ENCODE measurements around the gene ABCC8.
A peak's percentile ranks its signal among the peaks of the same experiment; 100 is the strongest.

The ABCC8 gene

DNA sequence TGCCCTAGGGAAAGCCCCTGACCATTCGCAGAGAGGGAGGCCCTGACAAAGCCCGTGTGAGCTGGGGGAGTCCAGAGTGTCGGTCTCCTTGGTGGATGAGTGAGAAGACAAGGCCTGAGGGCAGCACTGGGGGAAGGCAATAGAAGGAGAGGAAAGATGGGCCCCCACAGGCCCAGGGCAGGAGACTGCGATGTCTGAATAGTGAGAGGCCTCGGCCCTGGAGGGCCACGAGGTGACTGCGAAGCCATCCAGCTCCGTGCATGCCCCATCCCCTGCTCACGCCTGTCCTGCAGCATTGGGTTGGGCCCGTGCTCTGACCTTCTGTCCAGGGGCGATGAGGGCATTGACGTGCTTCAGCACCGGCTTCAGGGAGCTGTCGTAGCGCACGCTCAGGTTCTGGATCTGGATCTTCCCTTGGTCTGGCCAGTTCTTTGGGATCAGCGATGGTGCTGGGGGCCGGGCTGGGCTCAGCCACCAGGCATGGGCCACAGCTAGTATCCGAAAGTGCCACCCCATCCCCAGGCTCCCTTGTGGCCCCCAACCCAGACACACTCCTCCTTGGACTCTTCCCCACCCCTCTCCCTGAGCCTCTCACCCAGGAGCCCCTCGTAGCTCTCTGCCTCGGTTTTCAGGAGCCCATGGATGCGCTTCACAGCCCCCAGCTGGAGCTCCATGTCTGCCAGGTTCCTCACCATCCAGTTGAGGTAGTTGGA lies 79.9 kb downstream of the ABCC8 start:
- H3K9me3 Mint-ChIP-seq = no peaks in the 10 kb centered on the region
- no peak overlapping the region for H3K27ac Mint-ChIP-seq
- H3K4me1 Mint-ChIP-seq (ENCODE audit: low read depth in 2 of 2) = no peaks in the 10 kb centered on the region
- no peak overlapping the region for H3K4me3 Mint-ChIP-seq
- ATAC-seq (replicated peaks) (no peak), DNase-seq (no peak)
- no peaks in the 10 kb centered on the region for H3K36me3 Mint-ChIP-seq (ENCODE audit: insufficient read depth)
- H3K27me3 Mint-ChIP-seq = peaks cover 0 to 25% of the 10 kb centered on the region in 2 donors

GRCh38 chr11:17395978-17396377 lies 80.7 kb downstream of the ABCC8 start:
- H3K27me3 Mint-ChIP-seq = peaks cover 0 to 25% of the 10 kb centered on the region in 2 donors
- H3K4me3 Mint-ChIP-seq = no peak overlapping the region
- H3K36me3 Mint-ChIP-seq (ENCODE audit: insufficient read depth) = no peaks in the 10 kb centered on the region
- ATAC-seq (replicated peaks) (no peak), DNase-seq (no peak)
- H3K27ac Mint-ChIP-seq = no peak overlapping the region
- no peaks in the 10 kb centered on the region for H3K9me3 Mint-ChIP-seq
- H3K4me1 Mint-ChIP-seq (ENCODE audit: low read depth in 2 of 2) = no peaks in the 10 kb centered on the region

GRCh38 chr11:17395554-17395961 lies 81.1 kb downstream of the ABCC8 start:
- peaks cover 0 to 25% of the 10 kb centered on the region in 2 donors for H3K27me3 Mint-ChIP-seq
- DNase-seq (no peak), ATAC-seq (replicated peaks) (no peak)
- no peak overlapping the region for H3K27ac Mint-ChIP-seq
- no peaks in the 10 kb centered on the region for H3K4me1 Mint-ChIP-seq (ENCODE audit: low read depth in 2 of 2)
- no peaks in the 10 kb centered on the region for H3K9me3 Mint-ChIP-seq
- no peak overlapping the region for H3K4me3 Mint-ChIP-seq
- no peaks in the 10 kb centered on the region for H3K36me3 Mint-ChIP-seq (ENCODE audit: insufficient read depth)

DNA sequence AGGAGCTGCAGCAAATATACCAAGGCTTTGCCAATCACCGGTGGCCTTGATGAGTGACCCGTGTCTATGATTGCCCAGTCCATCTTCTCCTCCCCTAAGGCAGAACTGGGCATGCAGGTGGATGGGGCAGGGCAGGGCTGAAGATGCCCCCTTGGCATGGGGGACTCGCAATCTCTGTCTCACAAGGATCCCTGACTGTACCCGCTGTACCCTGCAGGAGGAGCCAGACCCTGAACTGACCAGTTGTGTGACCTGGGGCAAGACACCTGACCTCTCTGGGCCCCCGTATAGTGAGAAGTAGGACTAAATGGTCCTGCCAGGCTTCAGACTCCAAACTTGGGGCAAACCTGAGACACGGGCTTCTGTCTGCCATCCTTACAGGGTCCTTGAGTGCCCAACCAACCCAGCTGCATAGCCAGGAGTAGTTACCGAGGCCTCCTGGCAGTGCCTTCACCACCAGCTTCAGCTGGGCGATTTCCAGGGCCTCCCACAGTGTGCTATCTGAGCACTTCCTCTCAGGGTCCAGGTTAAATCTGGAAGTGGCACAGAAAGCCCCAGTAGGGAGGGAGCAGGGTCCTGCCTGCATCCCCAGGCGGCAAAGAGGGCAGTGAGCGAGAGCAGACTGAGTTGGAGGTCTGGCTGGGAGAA lies 81.8 kb downstream of the ABCC8 start:
- ATAC-seq (replicated peaks) (no peak), DNase-seq (no peak)
- H3K9me3 Mint-ChIP-seq = no peaks in the 10 kb centered on the region
- H3K27me3 Mint-ChIP-seq = peaks cover 0 to 20% of the 10 kb centered on the region in 2 donors
- H3K27ac Mint-ChIP-seq = no peak overlapping the region
- H3K4me3 Mint-ChIP-seq = no peak overlapping the region
- no peaks in the 10 kb centered on the region for H3K36me3 Mint-ChIP-seq (ENCODE audit: insufficient read depth)
- peaks cover 3 to 4% of the 10 kb centered on the region in 2 donors for H3K4me1 Mint-ChIP-seq (ENCODE audit: low read depth in 2 of 2)

- Mint-ChIP-seq H3K4me1 (ENCODE audit: low read depth in 2 of 2) (peaks cover 4 to 6% of the 10 kb centered on the region in 2 donors), H3K9me3 (no peaks in the 10 kb centered on the region)
Observed at GRCh38 chr11:17393472-17393871, 83.2 kb downstream of the ABCC8 start.

GRCh38 chr11:17392872-17393271 lies 83.8 kb downstream of the ABCC8 start:
- H3K27ac Mint-ChIP-seq = no peak overlapping the region
- H3K27me3 Mint-ChIP-seq = peaks cover 0 to 2% of the 10 kb centered on the region in 2 donors
- H3K36me3 Mint-ChIP-seq (ENCODE audit: insufficient read depth) = no peaks in the 10 kb centered on the region
- DNase-seq = no peak
- H3K9me3 Mint-ChIP-seq = no peaks in the 10 kb centered on the region
- peaks cover 4 to 6% of the 10 kb centered on the region in 2 donors for H3K4me1 Mint-ChIP-seq (ENCODE audit: low read depth in 2 of 2)
- H3K4me3 Mint-ChIP-seq = no peak overlapping the region
- ATAC-seq (replicated peaks) = no peak

More at GRCh38 chr11:17393472-17393871, 83.2 kb downstream of the ABCC8 start:
- H3K36me3 Mint-ChIP-seq (ENCODE audit: insufficient read depth) = no peaks in the 10 kb centered on the region
- no peak overlapping the region for H3K27ac Mint-ChIP-seq
- no peak overlapping the region for H3K4me3 Mint-ChIP-seq
- DNase-seq (no peak), ATAC-seq (replicated peaks) (no peak)
- peaks cover 0 to 8% of the 10 kb centered on the region in 2 donors for H3K27me3 Mint-ChIP-seq

- Mint-ChIP-seq H3K4me3 (no peak overlapping the region), H3K36me3 (ENCODE audit: insufficient read depth) (no peaks in the 10 kb centered on the region), H3K9me3 (no peaks in the 10 kb centered on the region), H3K27me3 (no peaks in the 10 kb centered on the region), H3K4me1 (ENCODE audit: low read depth in 2 of 2) (peaks cover 4 to 6% of the 10 kb centered on the region in 2 donors), H3K27ac (no peak overlapping the region)
- ATAC-seq (replicated peaks) (no peak), DNase-seq (no peak)
Observed at GRCh38 chr11:17391493-17392355, 84.9 kb downstream of the ABCC8 start.

DNA sequence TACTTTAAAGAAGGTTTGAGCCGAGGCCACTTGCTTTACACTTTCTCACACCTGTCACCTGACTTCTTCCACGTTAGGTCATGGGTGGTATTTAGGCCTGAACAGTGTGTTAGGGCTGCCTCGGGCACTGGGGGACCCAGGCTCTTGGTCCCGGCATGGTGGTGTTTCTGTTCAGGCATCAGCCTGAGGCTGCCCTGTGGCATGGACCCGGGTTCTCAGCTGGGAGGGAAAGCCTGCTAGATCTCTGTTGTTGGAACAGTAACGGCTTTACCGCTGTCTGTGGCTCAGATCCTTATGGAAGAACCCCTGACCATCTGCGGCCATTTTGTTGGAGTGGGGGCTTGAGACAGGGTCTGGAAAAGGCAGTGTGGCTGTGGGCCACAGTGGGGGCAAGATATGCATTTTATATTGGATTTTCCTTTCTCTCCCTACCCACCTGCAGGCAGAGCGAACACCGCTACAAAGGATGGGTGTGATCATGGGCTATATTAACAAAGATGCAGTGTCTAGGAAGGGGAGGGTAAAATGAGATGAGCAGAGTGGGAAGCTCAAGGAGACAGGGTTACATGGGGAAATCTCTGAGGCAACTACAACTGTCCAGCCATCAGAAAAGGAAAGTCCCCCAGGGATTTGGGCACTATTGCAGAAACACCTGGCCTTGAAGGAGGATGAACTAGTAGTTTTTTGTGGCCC lies 86.5 kb downstream of the ABCC8 start:
- Mint-ChIP-seq H3K9me3 (no peaks in the 10 kb centered on the region), H3K36me3 (ENCODE audit: insufficient read depth) (no peaks in the 10 kb centered on the region), H3K4me1 (ENCODE audit: low read depth in 2 of 2) (peaks cover 4 to 11% of the 10 kb centered on the region in 2 donors), H3K27ac (peak overlapping the region; percentile 65 to 90), H3K27me3 (no peaks in the 10 kb centered on the region), H3K4me3 (peak overlapping the region; percentile 91)
- DNase-seq = peak in 1 of 3 experiments; percentile 6
- no peak for ATAC-seq (replicated peaks)

GRCh38 chr11:17389211-17389956 lies 87.3 kb downstream of the ABCC8 start:
- peaks cover 4 to 11% of the 10 kb centered on the region in 2 donors for H3K4me1 Mint-ChIP-seq (ENCODE audit: low read depth in 2 of 2)
- no peaks in the 10 kb centered on the region for H3K36me3 Mint-ChIP-seq (ENCODE audit: insufficient read depth)
- H3K27me3 Mint-ChIP-seq = no peaks in the 10 kb centered on the region
- no peaks in the 10 kb centered on the region for H3K9me3 Mint-ChIP-seq
- H3K4me3 Mint-ChIP-seq = peak overlapping the region; percentile 91
- ATAC-seq (replicated peaks) = peak; percentile 85
- DNase-seq = peak; percentile 74 to 76 (median 74)
- H3K27ac Mint-ChIP-seq = peak overlapping the region; percentile 65 to 90

GRCh38 chr11:17388609-17389210 lies 87.9 kb downstream of the ABCC8 start, which contains the start of gene KCNJ11:
Gene KCNJ11 (minus strand): TSS chr11:17388659. CDS start chr11:17388091, 568 bp downstream.
- Mint-ChIP-seq H3K4me1 (ENCODE audit: low read depth in 2 of 2) (peaks cover 4 to 11% of the 10 kb centered on the region in 2 donors), H3K36me3 (ENCODE audit: insufficient read depth) (no peaks in the 10 kb centered on the region), H3K9me3 (no peaks in the 10 kb centered on the region), H3K4me3 (peak within 1 kb of the TSS; percentile 91), H3K27ac (peak within 1 kb of the TSS; percentile 65 to 90), H3K27me3 (no peaks in the 10 kb centered on the region)
- no peak for DNase-seq
- ATAC-seq (replicated peaks) = peak; percentile 62

- H3K4me3 Mint-ChIP-seq = peak overlapping the region; percentile 23 to 56
- no peak overlapping the region for H3K27ac Mint-ChIP-seq
- ATAC-seq (replicated peaks) (no peak), DNase-seq (no peak)
- no peaks in the 10 kb centered on the region for H3K9me3 Mint-ChIP-seq
- peaks cover 4 to 11% of the 10 kb centered on the region in 2 donors for H3K4me1 Mint-ChIP-seq (ENCODE audit: low read depth in 2 of 2)
- H3K27me3 Mint-ChIP-seq = no peaks in the 10 kb centered on the region
- H3K36me3 Mint-ChIP-seq (ENCODE audit: insufficient read depth) = no peaks in the 10 kb centered on the region
Observed at GRCh38 chr11:17387811-17388210, 88.8 kb downstream of the ABCC8 start.

GRCh38 chr11:17387254-17387653 lies 89.4 kb downstream of the ABCC8 start:
- peak overlapping the region in 1 of 2 donors; percentile 27 for H3K27ac Mint-ChIP-seq
- H3K4me1 Mint-ChIP-seq (ENCODE audit: low read depth in 2 of 2) = peaks cover 4 to 11% of the 10 kb centered on the region in 2 donors
- DNase-seq (no peak), ATAC-seq (replicated peaks) (no peak)
- H3K4me3 Mint-ChIP-seq = peak overlapping the region; percentile 23 to 56
- no peaks in the 10 kb centered on the region for H3K9me3 Mint-ChIP-seq
- no peaks in the 10 kb centered on the region for H3K36me3 Mint-ChIP-seq (ENCODE audit: insufficient read depth)
- H3K27me3 Mint-ChIP-seq = no peaks in the 10 kb centered on the region

Data from effector memory CD8-positive, alpha-beta T cell (primary cell).